CD4-positive, alpha-beta T cell treated with Interferon alpha-2 for 1 hour (primary cell): ENCODE data around the gene SRGAP2C.
"Not testable (repeated sequence)": the region's sequence is repeated elsewhere in the genome, so short reads cannot be mapped to it uniquely, and the experiment has no call there.

Source experiments
- DNase-seq, 2 donors: peaks; one replicate each; pipeline ENCODE4 v3.0.0-alpha.2; 2020 to 2022

The SRGAP2C gene

GRCh38 chr1:121283587-121284180, 98.9 kb downstream of the SRGAP2C start:
- not testable (repeated sequence) for DNase-seq

- not testable (repeated sequence) for DNase-seq
Observed at GRCh38 chr1:121292590-121292989, 107.8 kb downstream of the SRGAP2C start.

- not testable (repeated sequence) for DNase-seq
Observed at GRCh38 chr1:121293263-121294204, 108.8 kb downstream of the SRGAP2C start.

- DNase-seq = not testable (repeated sequence)
Observed at GRCh38 chr1:121294205-121294570, 109.4 kb downstream of the SRGAP2C start.

- not testable (repeated sequence) for DNase-seq
Observed at GRCh38 chr1:121296563-121296962, 111.8 kb downstream of the SRGAP2C start.

- not testable (repeated sequence) for DNase-seq
Observed at GRCh38 chr1:121298529-121298928, 113.8 kb downstream of the SRGAP2C start.

GRCh38 chr1:121299514-121300149, 114.9 kb downstream of the SRGAP2C start:
- not testable (repeated sequence) for DNase-seq

GRCh38 chr1:121301876-121302275, 117.1 kb downstream of the SRGAP2C start:
- DNase-seq = not testable (repeated sequence)

- DNase-seq = not testable (repeated sequence)
Observed at GRCh38 chr1:121307759-121308158, 123.0 kb downstream of the SRGAP2C start.

GRCh38 chr1:121315509-121315908, 130.7 kb downstream of the SRGAP2C start:
- DNase-seq = not testable (repeated sequence)

- not testable (repeated sequence) for DNase-seq
Observed at GRCh38 chr1:121316081-121316480, 131.3 kb downstream of the SRGAP2C start.

- not testable (repeated sequence) for DNase-seq
Observed at GRCh38 chr1:121317491-121318468, 133.0 kb downstream of the SRGAP2C start.

- not testable (repeated sequence) for DNase-seq
Observed at GRCh38 chr1:121318687-121319086, 133.9 kb downstream of the SRGAP2C start.

- DNase-seq = not testable (repeated sequence)
Observed at GRCh38 chr1:121321660-121322059, 136.9 kb downstream of the SRGAP2C start.

GRCh38 chr1:121324726-121325125, 140.0 kb downstream of the SRGAP2C start:
- DNase-seq = not testable (repeated sequence)

- not testable (repeated sequence) for DNase-seq
Observed at GRCh38 chr1:121332141-121332540, 147.4 kb downstream of the SRGAP2C start.

- DNase-seq = not testable (repeated sequence)
Observed at GRCh38 chr1:121332599-121333562, 148.1 kb downstream of the SRGAP2C start.

GRCh38 chr1:121337958-121338357, 153.2 kb downstream of the SRGAP2C start:
- not testable (repeated sequence) for DNase-seq

GRCh38 chr1:121339611-121340010, 154.8 kb downstream of the SRGAP2C start:
- DNase-seq = not testable (repeated sequence)

GRCh38 chr1:121343311-121343906, 158.6 kb downstream of the SRGAP2C start:
- DNase-seq = not testable (repeated sequence)
